ENCODE measurements around the gene PHKG2.
A peak's percentile ranks its signal among the peaks of the same experiment; 100 is the strongest.

PHKG2 gene

GRCh38 chr16:30784215-30784614, 36.0 kb downstream of the PHKG2 start:
- no peak overlapping the region for H3K27ac ChIP-seq
- H3K9me3 ChIP-seq: no peaks in the 10 kb centered on the region
- TF ChIP-seq, protein P1, sequence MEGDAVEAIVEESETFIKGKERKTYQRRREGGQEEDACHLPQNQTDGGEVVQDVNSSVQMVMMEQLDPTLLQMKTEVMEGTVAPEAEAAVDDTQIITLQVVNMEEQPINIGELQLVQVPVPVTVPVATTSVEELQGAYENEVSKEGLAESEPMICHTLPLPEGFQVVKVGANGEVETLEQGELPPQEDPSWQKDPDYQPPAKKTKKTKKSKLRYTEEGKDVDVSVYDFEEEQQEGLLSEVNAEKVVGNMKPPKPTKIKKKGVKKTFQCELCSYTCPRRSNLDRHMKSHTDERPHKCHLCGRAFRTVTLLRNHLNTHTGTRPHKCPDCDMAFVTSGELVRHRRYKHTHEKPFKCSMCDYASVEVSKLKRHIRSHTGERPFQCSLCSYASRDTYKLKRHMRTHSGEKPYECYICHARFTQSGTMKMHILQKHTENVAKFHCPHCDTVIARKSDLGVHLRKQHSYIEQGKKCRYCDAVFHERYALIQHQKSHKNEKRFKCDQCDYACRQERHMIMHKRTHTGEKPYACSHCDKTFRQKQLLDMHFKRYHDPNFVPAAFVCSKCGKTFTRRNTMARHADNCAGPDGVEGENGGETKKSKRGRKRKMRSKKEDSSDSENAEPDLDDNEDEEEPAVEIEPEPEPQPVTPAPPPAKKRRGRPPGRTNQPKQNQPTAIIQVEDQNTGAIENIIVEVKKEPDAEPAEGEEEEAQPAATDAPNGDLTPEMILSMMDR (IDR thresholded peaks at IDR 0.05): no peak
- no peak overlapping the region for H3K4me3 ChIP-seq (ENCODE audit: low read depth in 1 of 2, low read length in 1 of 2)
- peaks cover 18% of the 10 kb centered on the region for H3K36me3 ChIP-seq
- H3K4me1 ChIP-seq (ENCODE audit: control insufficient read depth in 1 of 2, insufficient read depth in 1 of 2, low read depth in 1 of 2, low read length in 1 of 2): peaks cover 45 to 48% of the 10 kb centered on the region in 2 experiments
- H3K27me3 ChIP-seq: no peaks in the 10 kb centered on the region

- peak overlapping the region in 1 of 2 experiments; percentile 61 for H3K4me3 ChIP-seq (ENCODE audit: low read depth in 1 of 2, low read length in 1 of 2)
- peak overlapping the region; percentile 49 for H3K27ac ChIP-seq
- TF ChIP-seq, protein P1 (IDR thresholded peaks at IDR 0.05): no peak
- H3K4me1 ChIP-seq (ENCODE audit: control insufficient read depth in 1 of 2, insufficient read depth in 1 of 2, low read depth in 1 of 2, low read length in 1 of 2): peaks cover 36 to 40% of the 10 kb centered on the region in 2 experiments
- no peaks in the 10 kb centered on the region for H3K27me3 ChIP-seq
- H3K36me3 ChIP-seq: peaks cover 18% of the 10 kb centered on the region
- no peaks in the 10 kb centered on the region for H3K9me3 ChIP-seq
Measured at GRCh38 chr16:30785126-30786106, 37.2 kb downstream of the PHKG2 start.

DNA sequence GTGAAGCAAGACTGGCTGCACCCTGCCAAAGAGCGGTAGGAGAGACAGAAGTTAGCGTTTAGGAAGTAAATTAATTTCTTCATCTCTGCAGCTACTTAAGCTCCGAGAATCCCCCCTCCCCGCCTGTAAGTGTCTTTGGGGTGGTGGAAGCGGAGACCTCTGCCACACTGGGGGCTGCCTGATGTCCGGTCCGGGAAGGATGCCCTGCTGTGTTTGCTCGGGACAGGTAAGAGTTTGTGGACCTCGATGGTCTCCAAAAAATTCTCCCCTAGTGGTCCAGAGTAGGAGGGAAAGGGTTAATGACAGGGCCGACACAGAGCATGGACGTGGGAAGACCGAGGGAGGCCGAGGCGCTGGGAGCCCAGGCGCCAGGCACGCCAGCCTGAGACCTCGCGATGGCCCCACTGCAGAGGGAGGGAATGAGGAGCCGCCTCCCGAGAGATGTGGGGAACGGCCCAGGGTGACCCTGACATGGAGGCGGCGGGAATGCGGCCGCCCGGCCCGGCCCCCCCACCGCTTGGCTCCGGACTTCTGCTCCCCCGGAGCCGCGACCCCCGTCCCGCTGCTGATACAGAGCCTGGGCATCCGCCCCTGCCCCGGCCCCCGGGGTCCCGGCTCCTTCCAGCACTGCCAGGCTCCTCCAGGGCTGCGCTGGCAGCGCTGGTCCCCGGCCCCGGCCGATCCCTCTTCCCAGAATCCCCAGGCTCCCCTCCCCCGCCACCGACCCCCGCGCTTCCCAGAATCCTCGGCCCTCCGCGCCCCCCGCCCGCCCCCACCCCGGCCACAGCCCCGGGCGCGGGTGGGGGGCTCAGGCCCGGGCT, 38.1 kb downstream of the PHKG2 start:
- peaks cover 18% of the 10 kb centered on the region for H3K36me3 ChIP-seq
- H3K9me3 ChIP-seq: no peaks in the 10 kb centered on the region
- TF ChIP-seq, protein P1 (IDR thresholded peaks at IDR 0.05): no peak
- H3K4me3 ChIP-seq (ENCODE audit: low read depth in 1 of 2, low read length in 1 of 2): peak overlapping the region; percentile 61 to 73
- peaks cover 27 to 31% of the 10 kb centered on the region in 2 experiments for H3K4me1 ChIP-seq (ENCODE audit: control insufficient read depth in 1 of 2, insufficient read depth in 1 of 2, low read depth in 1 of 2, low read length in 1 of 2)
- peak overlapping the region; percentile 49 for H3K27ac ChIP-seq
- H3K27me3 ChIP-seq: no peaks in the 10 kb centered on the region

GRCh38 chr16:30786936-30787612, 38.8 kb downstream of the PHKG2 start, which contains the start of gene ZNF629:
Gene ZNF629, minus strand, starts transcription at chr16:30787205. Its CDS starts 2,723 bp downstream, at chr16:30784482.
- H3K27ac ChIP-seq: peak within 1 kb of the TSS; percentile 49

More at GRCh38 chr16:30786936-30787612, 38.8 kb downstream of the PHKG2 start, which contains the start of gene ZNF629:
- Histone ChIP-seq H3K4me3 (ENCODE audit: low read depth in 1 of 2, low read length in 1 of 2) (peak within 1 kb of the TSS; percentile 61 to 73), H3K4me1 (ENCODE audit: control insufficient read depth in 1 of 2, insufficient read depth in 1 of 2, low read depth in 1 of 2, low read length in 1 of 2) (peaks cover 25 to 31% of the 10 kb centered on the region in 2 experiments), H3K36me3 (peaks cover 24% of the 10 kb centered on the region), H3K27me3 (no peaks in the 10 kb centered on the region), H3K9me3 (no peaks in the 10 kb centered on the region)
- TF ChIP-seq, protein P1 (IDR thresholded peaks at IDR 0.05): no peak
